ENCODE results near the gene ZNRF4.
"Not testable (repeated sequence)": the region's sequence is repeated elsewhere in the genome, so short reads cannot be mapped to it uniquely, and the experiment has no call there.

Gene ZNRF4

GRCh38 chr19:5435642-5436017 lies 19.6 kb upstream of the ZNRF4 start:
- H3K9ac ChIP-seq (ENCODE audit: insufficient read length, low read depth), result peak overlapping the region; percentile 63
- no peaks in the 10 kb centered on the region for H3K27me3 ChIP-seq (ENCODE audit: insufficient read depth, insufficient read length)
- H3K4me1 ChIP-seq (ENCODE audit: insufficient read depth, insufficient read length), result peaks cover 17% of the 10 kb centered on the region
- DNase-seq (ENCODE audit: low read depth, low spot score), result no peak
- H3K4me3 ChIP-seq (ENCODE audit: insufficient read length, low read depth), result no peak overlapping the region
- H3K36me3 ChIP-seq (ENCODE audit: insufficient read depth, insufficient read length, low read length), result no peaks in the 10 kb centered on the region
- H3K9me3 ChIP-seq (ENCODE audit: insufficient read depth, low read length), result no peaks in the 10 kb centered on the region
- TF ChIP-seq ZNF274 (IDR thresholded peaks at IDR 0.05; ENCODE audit: low read depth, low read length) (no peak), YY1 (IDR thresholded peaks at IDR 0.05; ENCODE audit: insufficient read depth, insufficient read length) (no peak), SUZ12 (IDR thresholded peaks at IDR 0.05; ENCODE audit: extremely low read depth, insufficient read depth, insufficient read length) (no peak)

DNA sequence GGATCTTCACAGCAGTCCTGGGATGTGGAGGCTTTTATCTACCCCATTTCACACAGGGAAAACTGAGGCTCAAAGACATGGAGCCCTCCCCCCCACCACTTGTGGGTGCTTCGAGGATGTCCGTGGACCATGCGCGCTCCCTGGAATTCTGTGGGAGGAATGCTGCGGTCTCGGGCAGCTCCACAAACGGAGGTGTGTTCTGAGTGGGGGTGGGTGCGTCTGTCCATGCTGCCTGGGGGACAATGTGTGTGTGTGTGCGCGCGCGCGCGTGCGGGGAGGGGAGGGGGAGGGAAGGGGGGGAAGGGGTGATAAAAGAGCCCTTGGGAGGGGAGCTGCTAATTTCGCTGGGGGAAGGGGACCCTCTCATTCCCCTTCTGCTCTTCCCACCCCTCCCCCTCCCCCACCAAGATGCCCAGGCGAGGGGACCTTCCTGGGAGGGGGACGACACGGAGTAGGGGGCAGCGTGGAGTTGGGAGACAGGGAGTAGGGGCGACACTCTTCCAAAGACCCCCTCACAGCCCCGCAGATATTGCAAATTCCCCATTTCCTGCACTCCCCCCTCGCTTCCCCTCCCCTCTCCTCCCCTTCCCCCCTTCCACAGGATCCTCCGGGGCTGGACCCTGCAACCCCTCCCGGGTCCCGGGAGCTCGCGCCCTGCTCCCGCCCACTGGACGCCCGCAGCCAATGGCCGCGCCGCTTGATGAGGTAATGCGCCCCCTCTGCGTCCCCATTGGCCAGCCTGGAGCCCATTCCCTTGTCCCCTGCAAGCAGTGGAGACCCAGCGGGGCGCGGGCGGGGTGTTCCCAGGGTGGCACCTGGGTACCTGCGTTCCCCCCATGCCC lies 18.9 kb upstream of the ZNRF4 start:
- no peaks in the 10 kb centered on the region for H3K27me3 ChIP-seq (ENCODE audit: insufficient read depth, insufficient read length)
- peak; percentile 80 for DNase-seq (ENCODE audit: low read depth, low spot score)
- peaks cover 15% of the 10 kb centered on the region for H3K4me1 ChIP-seq (ENCODE audit: insufficient read depth, insufficient read length)
- no peak for TF ChIP-seq SUZ12 (IDR thresholded peaks at IDR 0.05; ENCODE audit: extremely low read depth, insufficient read depth, insufficient read length)
- TF ChIP-seq ZNF274 (IDR thresholded peaks at IDR 0.05; ENCODE audit: low read depth, low read length), result no peak
- TF ChIP-seq YY1 (IDR thresholded peaks at IDR 0.05; ENCODE audit: insufficient read depth, insufficient read length), result no peak
- H3K9me3 ChIP-seq (ENCODE audit: insufficient read depth, low read length), result no peaks in the 10 kb centered on the region
- peak overlapping the region; percentile 61 for H3K4me3 ChIP-seq (ENCODE audit: insufficient read length, low read depth)
- H3K9ac ChIP-seq (ENCODE audit: insufficient read length, low read depth), result peak overlapping the region; percentile 73
- no peaks in the 10 kb centered on the region for H3K36me3 ChIP-seq (ENCODE audit: insufficient read depth, insufficient read length, low read length)

DNA sequence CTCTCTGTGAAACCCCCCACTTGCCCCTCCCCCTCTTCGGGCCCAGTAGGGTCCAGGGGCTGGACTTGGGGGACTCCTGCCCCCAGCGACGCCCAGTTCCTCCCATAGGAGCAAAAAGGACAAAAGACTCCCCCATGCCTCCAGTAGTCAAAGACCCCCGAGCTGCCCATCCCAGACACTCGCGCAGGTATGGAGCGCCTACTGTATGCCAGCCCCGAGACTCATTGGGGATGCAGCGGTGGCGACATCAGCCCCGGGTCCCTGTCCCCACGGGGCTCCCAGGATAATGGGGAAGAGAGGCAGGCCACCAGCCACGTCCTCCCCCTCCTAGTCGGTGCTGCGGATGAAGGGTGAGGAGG lies 18.3 kb upstream of the ZNRF4 start:
- H3K4me1 ChIP-seq (ENCODE audit: insufficient read depth, insufficient read length), result peaks cover 13% of the 10 kb centered on the region
- DNase-seq (ENCODE audit: low read depth, low spot score), result no peak
- H3K9me3 ChIP-seq (ENCODE audit: insufficient read depth, low read length), result no peaks in the 10 kb centered on the region
- TF ChIP-seq YY1 (IDR thresholded peaks at IDR 0.05; ENCODE audit: insufficient read depth, insufficient read length), result no peak
- no peak for TF ChIP-seq SUZ12 (IDR thresholded peaks at IDR 0.05; ENCODE audit: extremely low read depth, insufficient read depth, insufficient read length)
- no peak for TF ChIP-seq ZNF274 (IDR thresholded peaks at IDR 0.05; ENCODE audit: low read depth, low read length)
- H3K36me3 ChIP-seq (ENCODE audit: insufficient read depth, insufficient read length, low read length), result no peaks in the 10 kb centered on the region
- peak overlapping the region; percentile 57 for H3K9ac ChIP-seq (ENCODE audit: insufficient read length, low read depth)
- H3K4me3 ChIP-seq (ENCODE audit: insufficient read length, low read depth), result peak overlapping the region; percentile 61
- H3K27me3 ChIP-seq (ENCODE audit: insufficient read depth, insufficient read length), result no peaks in the 10 kb centered on the region

- not testable (repeated sequence) for H3K4me3 ChIP-seq (ENCODE audit: insufficient read length, low read depth); H3K9ac ChIP-seq (ENCODE audit: insufficient read length, low read depth); H3K9me3 ChIP-seq (ENCODE audit: insufficient read depth, low read length); DNase-seq (ENCODE audit: low read depth, low spot score); H3K27me3 ChIP-seq (ENCODE audit: insufficient read depth, insufficient read length); H3K36me3 ChIP-seq (ENCODE audit: insufficient read depth, insufficient read length, low read length)
- peaks cover 12% of the 10 kb centered on the region for H3K4me1 ChIP-seq (ENCODE audit: insufficient read depth, insufficient read length)
Measured at GRCh38 chr19:5438756-5439155, 16.5 kb upstream of the ZNRF4 start.

DNA sequence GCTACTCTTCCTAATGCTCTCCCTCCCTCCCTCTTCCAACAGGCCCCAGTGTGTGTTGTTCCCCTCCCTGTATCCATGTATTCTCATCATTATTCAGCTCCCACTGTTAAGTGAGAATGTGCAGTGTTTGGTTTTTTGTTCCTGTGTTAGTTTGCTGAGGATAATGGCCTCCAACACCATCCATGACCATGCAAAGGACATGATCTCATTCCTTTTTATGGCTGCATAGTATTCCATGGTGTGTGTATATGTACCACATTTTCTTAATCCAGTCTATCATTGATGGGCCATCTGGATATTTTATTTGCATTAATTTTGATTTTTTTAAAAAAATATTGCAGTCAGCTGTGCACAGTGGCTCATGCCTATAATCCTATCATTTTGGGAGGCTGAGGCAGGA lies 15.8 kb upstream of the ZNRF4 start:
- no peaks in the 10 kb centered on the region for H3K27me3 ChIP-seq (ENCODE audit: insufficient read depth, insufficient read length)
- H3K36me3 ChIP-seq (ENCODE audit: insufficient read depth, insufficient read length, low read length), result no peaks in the 10 kb centered on the region
- no peak overlapping the region for H3K4me3 ChIP-seq (ENCODE audit: insufficient read length, low read depth)
- H3K4me1 ChIP-seq (ENCODE audit: insufficient read depth, insufficient read length), result peaks cover 10% of the 10 kb centered on the region
- TF ChIP-seq SUZ12 (IDR thresholded peaks at IDR 0.05; ENCODE audit: extremely low read depth, insufficient read depth, insufficient read length), result no peak
- no peak overlapping the region for H3K9ac ChIP-seq (ENCODE audit: insufficient read length, low read depth)
- H3K9me3 ChIP-seq (ENCODE audit: insufficient read depth, low read length), result no peaks in the 10 kb centered on the region
- no peak for DNase-seq (ENCODE audit: low read depth, low spot score)

- DNase-seq (ENCODE audit: low read depth, low spot score), result no peak
- Histone ChIP-seq H3K9me3 (ENCODE audit: insufficient read depth, low read length) (no peaks in the 10 kb centered on the region), H3K36me3 (ENCODE audit: insufficient read depth, insufficient read length, low read length) (no peaks in the 10 kb centered on the region), H3K27me3 (ENCODE audit: insufficient read depth, insufficient read length) (no peaks in the 10 kb centered on the region), H3K4me1 (ENCODE audit: insufficient read depth, insufficient read length) (peaks cover 2% of the 10 kb centered on the region), H3K4me3 (ENCODE audit: insufficient read length, low read depth) (no peak overlapping the region), H3K9ac (ENCODE audit: insufficient read length, low read depth) (no peak overlapping the region)
- TF ChIP-seq ZNF274 (IDR thresholded peaks at IDR 0.05; ENCODE audit: low read depth, low read length) (no peak), YY1 (IDR thresholded peaks at IDR 0.05; ENCODE audit: insufficient read depth, insufficient read length) (no peak), SUZ12 (IDR thresholded peaks at IDR 0.05; ENCODE audit: extremely low read depth, insufficient read depth, insufficient read length) (no peak)
Measured at GRCh38 chr19:5440299-5440698, 14.9 kb upstream of the ZNRF4 start.

DNA sequence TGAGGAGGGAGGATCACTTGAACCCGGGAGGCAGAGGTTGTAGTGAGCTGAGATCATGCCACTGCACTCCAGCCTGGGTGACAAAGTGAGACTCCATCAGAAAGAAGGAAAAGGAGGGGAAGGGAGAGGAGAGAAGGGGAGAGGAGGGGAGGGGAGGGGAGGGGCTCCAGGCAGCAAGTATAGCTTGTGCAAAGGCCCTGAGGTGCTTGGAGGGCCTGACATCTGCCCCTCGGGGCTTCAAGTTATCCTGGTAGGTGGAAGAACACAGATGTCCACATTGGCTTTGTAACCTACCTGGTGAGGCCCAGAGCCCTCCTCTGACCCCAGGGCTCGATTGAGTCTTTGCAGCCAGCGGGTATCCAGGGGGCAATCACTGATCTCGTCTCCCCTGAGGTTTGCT lies 11.5 kb upstream of the ZNRF4 start:
- no peak for TF ChIP-seq SUZ12 (IDR thresholded peaks at IDR 0.05; ENCODE audit: extremely low read depth, insufficient read depth, insufficient read length)
- no peak for TF ChIP-seq YY1 (IDR thresholded peaks at IDR 0.05; ENCODE audit: insufficient read depth, insufficient read length)
- H3K9me3 ChIP-seq (ENCODE audit: insufficient read depth, low read length), result no peaks in the 10 kb centered on the region
- no peaks in the 10 kb centered on the region for H3K4me1 ChIP-seq (ENCODE audit: insufficient read depth, insufficient read length)
- no peak for DNase-seq (ENCODE audit: low read depth, low spot score)
- H3K36me3 ChIP-seq (ENCODE audit: insufficient read depth, insufficient read length, low read length), result no peaks in the 10 kb centered on the region
- H3K27me3 ChIP-seq (ENCODE audit: insufficient read depth, insufficient read length), result peaks cover 2% of the 10 kb centered on the region
- no peak overlapping the region for H3K4me3 ChIP-seq (ENCODE audit: insufficient read length, low read depth)
- H3K9ac ChIP-seq (ENCODE audit: insufficient read length, low read depth), result no peak overlapping the region

All from NT2/D1 (cell line).